OCI-LY1 (cell line): ENCODE results near the gene ST14.

ENCODE experiments used
- CTCF ChIP-seq: fragments of 200-600 bp; sonication (generic), shearing (Covaris generic); IDR thresholded peaks from 2 replicates; pipeline ENCODE4 v1.5.1; 2017; ENCODE audit warnings: mild to moderate bottlenecking, antibody characterized with exemption, low read length, moderate library complexity, mixed read lengths
- EZH2 ChIP-seq: fragments of 200-600 bp; sonication (generic), shearing (Covaris generic); IDR thresholded peaks from 2 replicates; pipeline ENCODE4 v1.8.0; 2017; ENCODE audit warnings: borderline replicate concordance, mixed run types, mild to moderate bottlenecking, antibody characterized with exemption, low read length, moderate library complexity, mixed read lengths

DNA sequence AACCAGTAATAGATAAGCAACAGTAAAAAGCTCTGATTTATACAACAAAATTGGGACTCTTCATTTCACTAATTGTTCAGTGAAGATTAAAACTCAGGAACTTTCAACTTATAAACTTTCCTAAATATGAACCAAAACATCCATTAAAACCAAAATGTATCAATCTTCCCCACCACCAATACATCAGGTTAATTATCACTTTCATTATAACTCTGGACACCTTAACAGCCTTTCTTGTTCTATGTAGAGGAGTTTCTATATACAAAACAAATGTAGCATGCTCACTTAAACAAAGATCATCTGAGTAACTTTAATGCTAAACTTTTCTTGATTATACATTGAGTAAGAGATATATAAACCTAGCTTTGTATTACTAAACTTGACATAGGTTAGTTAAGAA is 74.7 kb downstream of the ST14 start:
- TF ChIP-seq CTCF (no peak), EZH2 (no peak)
